Muscle layer of duodenum (tissue), 2 donors: Measurements from ENCODE around the gene HYI.
"Not testable (repeated sequence)": the region's sequence is repeated elsewhere in the genome, so short reads cannot be mapped to it uniquely, and the experiment has no call there.

ENCODE experiments used
- H3K27ac ChIP-seq: one replicate; pipeline ENCODE4 v1.7.0; 2013; ENCODE audit warnings: mild to moderate bottlenecking, low read length
- H3K27me3 ChIP-seq: one replicate; pipeline ENCODE4 v1.7.0; 2013; ENCODE audit warnings: low read depth, mild to moderate bottlenecking, control low read depth, low read length
- H3K36me3 ChIP-seq, 2 donors: one replicate each; pipeline ENCODE4 v1.7.0; 2013; ENCODE audit warnings: low read length in 2 of 2, control low read depth in 1 of 2, mild to moderate bottlenecking in 1 of 2; ENCODE audit not compliant: insufficient read depth in 2 of 2, control insufficient read depth in 1 of 2
- H3K4me1 ChIP-seq, 2 donors: one replicate each; pipeline ENCODE4 v1.7.0; 2013; ENCODE audit warnings: low read length in 2 of 2, mild to moderate bottlenecking in 2 of 2, control low read depth in 1 of 2, moderate library complexity in 1 of 2; ENCODE audit not compliant: insufficient read depth in 2 of 2, control insufficient read depth in 1 of 2
- H3K4me3 ChIP-seq, 2 donors: one replicate each; pipeline ENCODE4 v1.7.0; 2013; ENCODE audit warnings: low read length in 2 of 2, low read depth in 1 of 2, mild to moderate bottlenecking in 1 of 2
- H3K9me3 ChIP-seq, 2 donors: one replicate each; pipeline ENCODE4 v1.7.0; 2013; ENCODE audit warnings: low read length in 2 of 2, control low read depth in 1 of 2, mild to moderate bottlenecking in 1 of 2; ENCODE audit not compliant: control insufficient read depth in 1 of 2
- donor health status: healthy.

The HYI gene

GRCh38 chr1:43453442-43454269, at the start of gene HYI:
Gene HYI (minus strand): TSS chr1:43453931. CDS start chr1:43453793, 138 bp downstream.
- Histone ChIP-seq H3K4me1 (peaks cover 3 to 13% of the 10 kb centered on the region in 2 donors), H3K27me3 (no peaks in the 10 kb centered on the region), H3K4me3 (peak within 1 kb of the TSS; percentile 68 to 84), H3K9me3 (no peaks in the 10 kb centered on the region), H3K36me3 (peaks cover 23 to 28% of the 10 kb centered on the region in 2 donors), H3K27ac (peak within 1 kb of the TSS; percentile 85)

- H3K36me3 ChIP-seq, H3K4me1 ChIP-seq, H3K9me3 ChIP-seq, H3K4me3 ChIP-seq, H3K27me3 ChIP-seq, H3K27ac ChIP-seq: not testable (repeated sequence)
These were observed 48.1 kb upstream of the HYI start for GRCh38 chr1:43501806-43502205.

GRCh38 chr1:43499898-43500297, 46.2 kb upstream of the HYI start:
- Histone ChIP-seq H3K4me3 (no peak overlapping the region), H3K4me1 (no peaks in the 10 kb centered on the region), H3K36me3 (no peaks in the 10 kb centered on the region), H3K27ac (no peak overlapping the region), H3K9me3 (no peaks in the 10 kb centered on the region), H3K27me3 (no peaks in the 10 kb centered on the region)

- Histone ChIP-seq H3K27me3 (no peaks in the 10 kb centered on the region), H3K9me3 (peaks cover 0 to 12% of the 10 kb centered on the region in 2 donors), H3K36me3 (no peaks in the 10 kb centered on the region), H3K4me1 (no peaks in the 10 kb centered on the region), H3K27ac (no peak overlapping the region), H3K4me3 (no peak overlapping the region)
These were observed 41.5 kb upstream of the HYI start for GRCh38 chr1:43495204-43495603.

GRCh38 chr1:43493661-43494450, 40.1 kb upstream of the HYI start:
- Histone ChIP-seq H3K4me3 (no peak overlapping the region), H3K4me1 (no peaks in the 10 kb centered on the region), H3K27me3 (no peaks in the 10 kb centered on the region), H3K36me3 (no peaks in the 10 kb centered on the region), H3K9me3 (peaks cover 0 to 12% of the 10 kb centered on the region in 2 donors), H3K27ac (no peak overlapping the region)

- Histone ChIP-seq H3K27ac (no peak overlapping the region), H3K9me3 (peaks cover 0 to 17% of the 10 kb centered on the region in 2 donors), H3K4me1 (no peaks in the 10 kb centered on the region), H3K36me3 (no peaks in the 10 kb centered on the region), H3K27me3 (no peaks in the 10 kb centered on the region), H3K4me3 (no peak overlapping the region)
These were observed 39.1 kb upstream of the HYI start for GRCh38 chr1:43492826-43493225.

GRCh38 chr1:43491061-43491460, 37.3 kb upstream of the HYI start:
- Histone ChIP-seq H3K9me3 (peaks cover 0 to 23% of the 10 kb centered on the region in 2 donors), H3K4me3 (no peak overlapping the region), H3K27ac (no peak overlapping the region), H3K4me1 (no peaks in the 10 kb centered on the region), H3K27me3 (no peaks in the 10 kb centered on the region), H3K36me3 (no peaks in the 10 kb centered on the region)

- Histone ChIP-seq H3K36me3 (no peaks in the 10 kb centered on the region), H3K4me3 (no peak overlapping the region), H3K9me3 (peaks cover 0 to 23% of the 10 kb centered on the region in 2 donors), H3K4me1 (no peaks in the 10 kb centered on the region), H3K27me3 (no peaks in the 10 kb centered on the region), H3K27ac (no peak overlapping the region)
These were observed 34.4 kb upstream of the HYI start for GRCh38 chr1:43488165-43488564.

- H3K27me3 ChIP-seq = no peaks in the 10 kb centered on the region
- peaks cover 0 to 12% of the 10 kb centered on the region in 2 donors for H3K9me3 ChIP-seq
- H3K36me3 ChIP-seq = no peaks in the 10 kb centered on the region
- no peak overlapping the region for H3K27ac ChIP-seq
- H3K4me3 ChIP-seq = no peak overlapping the region
- no peaks in the 10 kb centered on the region for H3K4me1 ChIP-seq
These were observed 30.6 kb upstream of the HYI start for GRCh38 chr1:43484367-43484766.

- no peaks in the 10 kb centered on the region for H3K4me1 ChIP-seq
- H3K9me3 ChIP-seq = peaks cover 0 to under 1% of the 10 kb centered on the region in 2 donors
- H3K4me3 ChIP-seq = no peak overlapping the region
- H3K36me3 ChIP-seq = no peaks in the 10 kb centered on the region
- no peaks in the 10 kb centered on the region for H3K27me3 ChIP-seq
- no peak overlapping the region for H3K27ac ChIP-seq
These were observed 28.5 kb upstream of the HYI start for GRCh38 chr1:43482215-43482614.

GRCh38 chr1:43481491-43481890, 27.8 kb upstream of the HYI start:
- Histone ChIP-seq H3K4me3 (no peak overlapping the region), H3K36me3 (no peaks in the 10 kb centered on the region), H3K27me3 (no peaks in the 10 kb centered on the region), H3K27ac (no peak overlapping the region), H3K9me3 (no peaks in the 10 kb centered on the region), H3K4me1 (no peaks in the 10 kb centered on the region)
